Osteocyte (in vitro differentiated cells): ENCODE data around the gene BLM. TPM values are rescaled to one million over a fixed set of nuclear protein-coding genes. Genes with fewer than 3 reads are reported as not detected.
"Not testable (repeated sequence)": the region's sequence is repeated elsewhere in the genome, so short reads cannot be mapped to it uniquely, and the experiment has no call there.

Experiments used
- DNase-seq: peaks from one replicate; pipeline ENCODE4 v3.0.0; 2021; ENCODE audit warnings: mixed read lengths; ENCODE audit not compliant: unreplicated experiment; ENCODE audit errors: extremely low spot score
- H3K27ac Mint-ChIP-seq: one replicate; pipeline ENCODE4 v1.8.0; 2021; ENCODE audit warnings: mild to moderate bottlenecking, mixed read lengths; ENCODE audit not compliant: unreplicated experiment
- H3K27me3 Mint-ChIP-seq: one replicate; pipeline ENCODE4 v1.8.0; 2021; ENCODE audit warnings: mixed read lengths; ENCODE audit not compliant: unreplicated experiment
- H3K36me3 Mint-ChIP-seq: one replicate; pipeline ENCODE4 v1.8.0; 2021; ENCODE audit warnings: mixed read lengths; ENCODE audit not compliant: unreplicated experiment
- H3K4me1 Mint-ChIP-seq: one replicate; pipeline ENCODE4 v1.8.0; 2021; ENCODE audit warnings: mixed read lengths; ENCODE audit not compliant: unreplicated experiment
- H3K4me3 Mint-ChIP-seq: one replicate; pipeline ENCODE4 v1.8.0; 2021; ENCODE audit warnings: mild to moderate bottlenecking, moderate library complexity, mixed read lengths; ENCODE audit not compliant: unreplicated experiment
- H3K9me3 Mint-ChIP-seq: one replicate; pipeline ENCODE4 v1.8.0; 2021; ENCODE audit warnings: mixed read lengths; ENCODE audit not compliant: unreplicated experiment
- CTCF ChIP-seq: fragments of 200-600 bp; sonication (generic); IDR thresholded peaks from 2 replicates; pipeline ENCODE4 v1.5.0; 2021; ENCODE audit warnings: antibody characterized with exemption, mild to moderate bottlenecking, moderate library complexity
- total RNA-seq: library from RNA; stranded (reverse); gene quantifications from 2 replicates; pipeline ENCODE4 v1.2.1, GENCODE V29; 2021

Gene BLM
- total RNA-seq, 1 donor from 2014 or later, result 2.7 TPM

- H3K9me3 Mint-ChIP-seq, result no peaks in the 10 kb centered on the region
- H3K4me1 Mint-ChIP-seq, result peaks cover 4% of the 10 kb centered on the region
- H3K27ac Mint-ChIP-seq, result no peak overlapping the region
- TF ChIP-seq CTCF, result no peak
- no peak for DNase-seq
- H3K4me3 Mint-ChIP-seq, result no peak overlapping the region
- no peaks in the 10 kb centered on the region for H3K27me3 Mint-ChIP-seq
- peaks cover 3% of the 10 kb centered on the region for H3K36me3 Mint-ChIP-seq
These were observed 18.8 kb downstream of the BLM start for GRCh38 chr15:90735923-90736322.

- H3K36me3 Mint-ChIP-seq, H3K27ac Mint-ChIP-seq, H3K27me3 Mint-ChIP-seq, H3K4me3 Mint-ChIP-seq, H3K9me3 Mint-ChIP-seq, H3K4me1 Mint-ChIP-seq, DNase-seq: not testable (repeated sequence)
These were observed 23.4 kb downstream of the BLM start for GRCh38 chr15:90740545-90740944.

- no peak overlapping the region for H3K27ac Mint-ChIP-seq
These were observed 24.9 kb downstream of the BLM start for GRCh38 chr15:90742087-90742486.

GRCh38 chr15:90743407-90743806, 26.3 kb downstream of the BLM start:
- Mint-ChIP-seq H3K27ac (no peak overlapping the region), H3K4me3 (no peak overlapping the region), H3K9me3 (peaks cover 6% of the 10 kb centered on the region), H3K36me3 (no peaks in the 10 kb centered on the region), H3K27me3 (no peaks in the 10 kb centered on the region), H3K4me1 (no peaks in the 10 kb centered on the region)
- DNase-seq, result no peak
- TF ChIP-seq CTCF, result no peak

More at GRCh38 chr15:90742087-90742486, 24.9 kb downstream of the BLM start:
- DNase-seq, result no peak
- Mint-ChIP-seq H3K4me3 (no peak overlapping the region), H3K27me3 (no peaks in the 10 kb centered on the region), H3K9me3 (peaks cover 6% of the 10 kb centered on the region), H3K4me1 (no peaks in the 10 kb centered on the region), H3K36me3 (no peaks in the 10 kb centered on the region)
- no peak for TF ChIP-seq CTCF

GRCh38 chr15:90744759-90745402, 27.7 kb downstream of the BLM start:
- Mint-ChIP-seq H3K4me1 (no peaks in the 10 kb centered on the region), H3K4me3 (no peak overlapping the region), H3K36me3 (no peaks in the 10 kb centered on the region), H3K27ac (no peak overlapping the region), H3K27me3 (no peaks in the 10 kb centered on the region), H3K9me3 (peaks cover 6% of the 10 kb centered on the region)
- no peak for DNase-seq
- no peak for TF ChIP-seq CTCF
